HepG2 (cell line): ENCODE data around the gene DND1. TPM values are rescaled to one million over a fixed set of nuclear protein-coding genes. Genes with fewer than 3 reads are reported as not detected.
A peak's percentile ranks its signal among the peaks of the same experiment; 100 is the strongest.

Source experiments
- ATAC-seq: fragments of 200-7000 bp; cut with Tn5 transposase; 3 replicates; pipeline ENCODE4 v1.9.1; 2020; ENCODE audit warnings: mild to moderate bottlenecking, moderate library complexity
- BruUV-seq: library from RNA; stranded (reverse); fragments of 400-500 nt; replicated peaks from 2 replicates; lab custom pipeline; 2021; lab: Mats Ljungman, UMichigan
- CTCF ChIA-PET: fragments of 300-600 bp; formaldehyde crosslinking; extraction: SDS; loops from one replicate; lab custom pipeline; 2021; ENCODE audit warnings: low total read pairs, inconsistent platforms, low intra/inter-chr PET ratio; lab: Yijun Ruan, JAX
- POLR2A ChIA-PET: fragments of 350-600 bp; sonication (Branson Sonifier 250); formaldehyde crosslinking; loops from one replicate; lab custom pipeline; 2020; ENCODE audit warnings: antibody characterized with exemption, inconsistent platforms; lab: Yijun Ruan, JAX
- DNase-seq: peaks from one replicate; pipeline ENCODE4 v3.0.0-alpha.2; 2015; ENCODE audit warnings: low spot score
- FAIRE-seq: peaks from 3 replicates; lab custom pipeline; 2011; peaks lifted over from hg19 to GRCh38; lab: Jason Lieb, UNC
- H2AFZ ChIP-seq: one replicate; pipeline ENCODE4 v1.6.1; 2011; ENCODE audit warnings: low read length, inconsistent platforms
- H3K27ac ChIP-seq: fragments of 300-600 bp; 3 replicates; pipeline ENCODE4 v1.8.0; 2011; ENCODE audit warnings: mixed run types, mild to moderate bottlenecking, mixed read lengths, low read length, inconsistent platforms; ENCODE audit not compliant: insufficient read depth; ENCODE audit errors: extremely low read length
- H3K27me3 ChIP-seq, 2 experiments: fragments of 200-600 bp in 1 of 2; 2 replicates in 1 of 2; 3 replicates in 1 of 2; pipeline versions ENCODE4 v1.6.0 to v1.8.0; 2011; ENCODE audit warnings: low read length in 2 of 2, mild to moderate bottlenecking in 2 of 2, moderate library complexity in 2 of 2, inconsistent platforms in 1 of 2; ENCODE audit not compliant: insufficient read depth in 2 of 2, control insufficient read depth in 1 of 2
- H3K36me3 ChIP-seq, 2 experiments: fragments of 200-600 bp in 1 of 2; replicated peaks in 1 of 2; 2 replicates in 1 of 2; 3 replicates in 1 of 2; pipeline versions ENCODE4 v1.5.1 to v1.8.0; 2011; ENCODE audit warnings: low read length in 2 of 2, inconsistent platforms in 1 of 2; ENCODE audit not compliant: insufficient read depth in 2 of 2, control insufficient read depth in 1 of 2
- H3K4me1 ChIP-seq: 2 replicates; pipeline ENCODE4 v1.5.1; 2012; ENCODE audit warnings: low read length, inconsistent platforms; ENCODE audit not compliant: insufficient read depth
- H3K4me2 ChIP-seq: 2 replicates; pipeline ENCODE4 v1.6.0; 2011; ENCODE audit warnings: low read depth, low read length, inconsistent platforms
- H3K4me3 ChIP-seq, 3 experiments: fragments of 200-600 bp in 1 of 3; sonication (generic), shearing (Covaris generic) in 1 of 3; replicated peaks in 1 of 3; 2 replicates each; pipeline ENCODE4 v1.5.1; 2011 to 2016; ENCODE audit warnings: low read length in 3 of 3, inconsistent platforms in 2 of 3, low read depth in 2 of 3, mild to moderate bottlenecking in 2 of 3, control low read depth in 1 of 3, mixed read lengths in 1 of 3; ENCODE audit not compliant: insufficient read depth in 1 of 3
- H3K79me2 ChIP-seq: one replicate; pipeline ENCODE4 v1.6.1; 2011; ENCODE audit warnings: low read length, inconsistent platforms; ENCODE audit not compliant: insufficient read depth
- H3K9ac ChIP-seq: 2 replicates; pipeline ENCODE4 v1.6.0; 2011; ENCODE audit warnings: mild to moderate bottlenecking, low read depth, low read length, inconsistent platforms; ENCODE audit not compliant: insufficient read depth
- H3K9me3 ChIP-seq: 2 replicates; pipeline ENCODE4 v1.5.1; 2012; ENCODE audit warnings: mild to moderate bottlenecking, low read length
- H4K20me1 ChIP-seq: 2 replicates; pipeline ENCODE4 v1.6.0; 2011; ENCODE audit warnings: inconsistent platforms, mild to moderate bottlenecking, low read length, moderate library complexity; ENCODE audit not compliant: insufficient read depth
- EED ChIP-seq: sonication (generic); formaldehyde crosslinking; IDR thresholded peaks from 2 replicates; pipeline ENCODE4 v1.5.0; 2020; ENCODE audit warnings: mild to moderate bottlenecking, missing genetic modification reagents
- MED8 ChIP-seq: sonication (generic); formaldehyde crosslinking; IDR thresholded peaks from 2 replicates; pipeline ENCODE4 v1.8.1; 2023; ENCODE audit warnings: mild to moderate bottlenecking, missing genetic modification reagents; ENCODE audit not compliant: insufficient replicate concordance
- SPEN ChIP-seq: sonication (generic); formaldehyde crosslinking; IDR thresholded peaks from 2 replicates; pipeline ENCODE4 v1.5.1; 2020; ENCODE audit warnings: low read depth, mild to moderate bottlenecking, missing genetic modification reagents
- ZFYVE20 ChIP-seq: sonication (generic); formaldehyde crosslinking; IDR thresholded peaks from 2 replicates; pipeline ENCODE4 v1.8.0; 2023; ENCODE audit warnings: low read depth, mild to moderate bottlenecking, moderate library complexity, missing genetic modification reagents, borderline replicate concordance
- ZNF282 ChIP-seq: fragments of 450-650 bp; IDR thresholded peaks from 2 replicates; pipeline ENCODE4 v1.6.1; 2018; ENCODE audit not compliant: partially characterized antibody
- ZNF350 ChIP-seq: sonication (generic); formaldehyde crosslinking; IDR thresholded peaks from 2 replicates; pipeline ENCODE4 v1.4.0; 2020; ENCODE audit warnings: mild to moderate bottlenecking, low read depth, missing genetic modification reagents, borderline replicate concordance
- ZNF619 ChIP-seq: sonication (generic); formaldehyde crosslinking; IDR thresholded peaks from 2 replicates; pipeline ENCODE4 v1.4.0; 2020; ENCODE audit warnings: mild to moderate bottlenecking, missing genetic modification reagents
- WGBS: methylation state at CpG from one replicate; pipeline ENCODE4 v1.1.6; 2017; ENCODE audit warnings: low lambda C conversion rate; 5-methylcytosine and 5-hydroxymethylcytosine counted together
- in situ Hi-C: cut with HindIII; loops from 2 replicates; pipeline ENCODE4 v1.10.0; 2017; ENCODE audit warnings: low pct_unique_long_range_greater_than_20kb; ENCODE audit not compliant: extremely low pct_ligation_motif_present
- intact Hi-C: fragments of 100-400 bp; cut with micrococcal nuclease; formaldehyde crosslinking; loops from one replicate; pipeline ENCODE4 v1.10.0; 2022; ENCODE audit not compliant: unreplicated experiment
- polyA plus RNA-seq, 8 experiments: library from polyadenylated mRNA; depleted of rRNA in 3 of 8; stranded (reverse) in 7 of 8; unstranded in 1 of 8; fragments of >200 nt; fragmentation: Illumina TruSeq in 4 of 8; extraction: Trizol in 4 of 8; gene quantifications; 2 replicates each; pipeline versions ENCODE4 v1.2.1 to v1.2.3, GENCODE V29; 2011 to 2016; ENCODE audit warnings: low read depth in 4 of 8, missing spikeins in 1 of 8, mixed read lengths in 1 of 8; ENCODE audit not compliant: insufficient read depth in 1 of 8
- total RNA-seq, 5 experiments: library from RNA; depleted of rRNA; stranded (reverse); fragments of >200 nt; fragmentation: Illumina TruSeq; extraction: Trizol; gene quantifications; 2 replicates each; pipeline ENCODE4 v1.2.3, GENCODE V29; 2016; ENCODE audit warnings: low read depth in 1 of 5
- TF ChIP-seq, protein P1 (sequence below): sonication (generic); formaldehyde crosslinking; IDR thresholded peaks from 2 replicates; pipeline ENCODE4 v1.8.0; 2022; ENCODE audit warnings: missing genetic modification reagents, mild to moderate bottlenecking, moderate library complexity, borderline replicate concordance
- TF ChIP-seq, protein P2 (sequence below): sonication (generic); formaldehyde crosslinking; IDR thresholded peaks from 2 replicates; pipeline ENCODE4 v1.4.0; 2020; ENCODE audit warnings: mild to moderate bottlenecking, missing genetic modification reagents, borderline replicate concordance
- TF ChIP-seq, protein P3 (sequence below): sonication (generic); formaldehyde crosslinking; IDR thresholded peaks from 2 replicates; pipeline ENCODE4 v1.5.0; 2020; ENCODE audit warnings: missing genetic modification reagents
- TF ChIP-seq, protein P4 (sequence below): sonication (generic); formaldehyde crosslinking; conservative IDR thresholded peaks from 2 replicates; pipeline ENCODE4 v1.8.0; 2022; ENCODE audit warnings: missing genetic modification reagents

Gene DND1
- total and polyA plus RNA-seq, 2 of the 13 experiments (the other 11 are each of a cell fraction or from before 2014, with no cell fraction given) = 0.48 to 0.55 TPM

DNA sequence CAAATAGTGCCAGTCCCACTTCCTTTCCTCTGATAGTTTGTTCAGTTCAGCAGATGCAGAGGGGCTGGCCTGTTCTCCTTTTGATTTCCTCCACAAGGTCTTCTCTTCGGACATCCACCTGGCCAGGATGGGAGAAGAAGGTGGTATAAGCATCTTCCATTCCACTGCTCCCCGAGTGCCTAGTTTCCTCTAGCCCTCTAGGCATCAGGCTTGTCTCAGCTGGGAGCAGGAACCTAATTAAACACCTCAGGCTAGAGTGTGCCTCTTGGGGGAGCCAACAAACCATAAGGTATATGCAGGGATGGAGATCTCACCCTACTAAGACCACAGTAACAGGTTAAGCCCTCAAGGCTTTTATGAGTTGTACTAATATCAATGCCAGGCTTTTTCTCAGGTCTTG lies 835 bp upstream of the DND1 start:
- Histone ChIP-seq H3K36me3 (peaks cover 27 to 56% of the 10 kb centered on the region in 2 experiments; a peak in 4 of 5 replicates), H3K9me3 (no peaks in the 10 kb centered on the region), H3K79me2 (no peaks in the 10 kb centered on the region), H3K4me2 (no peak overlapping the region), H3K27me3 (no peaks in the 10 kb centered on the region), H3K9ac (no peak overlapping the region), H3K27ac (no peak overlapping the region), H3K4me3 (no peak overlapping the region), H2AFZ (no peak overlapping the region), H4K20me1 (no peaks in the 10 kb centered on the region), H3K4me1 (no peaks in the 10 kb centered on the region)
- no TSS peak for BruUV-seq
- ChIA-PET POLR2A (no interaction called here), CTCF (no interaction called here)
- DNase-seq (no peak), ATAC-seq (peak; percentile 21), FAIRE-seq (no peak)
- 91% methylated on average over 2 of the region's 2 CpGs for WGBS
- in situ Hi-C loops (no loop called here), intact Hi-C loops (no loop called here)
- TF ChIP-seq, protein P1, sequence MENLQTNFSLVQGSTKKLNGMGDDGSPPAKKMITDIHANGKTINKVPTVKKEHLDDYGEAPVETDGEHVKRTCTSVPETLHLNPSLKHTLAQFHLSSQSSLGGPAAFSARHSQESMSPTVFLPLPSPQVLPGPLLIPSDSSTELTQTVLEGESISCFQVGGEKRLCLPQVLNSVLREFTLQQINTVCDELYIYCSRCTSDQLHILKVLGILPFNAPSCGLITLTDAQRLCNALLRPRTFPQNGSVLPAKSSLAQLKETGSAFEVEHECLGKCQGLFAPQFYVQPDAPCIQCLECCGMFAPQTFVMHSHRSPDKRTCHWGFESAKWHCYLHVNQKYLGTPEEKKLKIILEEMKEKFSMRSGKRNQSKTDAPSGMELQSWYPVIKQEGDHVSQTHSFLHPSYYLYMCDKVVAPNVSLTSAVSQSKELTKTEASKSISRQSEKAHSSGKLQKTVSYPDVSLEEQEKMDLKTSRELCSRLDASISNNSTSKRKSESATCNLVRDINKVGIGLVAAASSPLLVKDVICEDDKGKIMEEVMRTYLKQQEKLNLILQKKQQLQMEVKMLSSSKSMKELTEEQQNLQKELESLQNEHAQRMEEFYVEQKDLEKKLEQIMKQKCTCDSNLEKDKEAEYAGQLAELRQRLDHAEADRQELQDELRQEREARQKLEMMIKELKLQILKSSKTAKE (CRISPR knock-in tag) = no peak
- TF ChIP-seq, protein P2, sequence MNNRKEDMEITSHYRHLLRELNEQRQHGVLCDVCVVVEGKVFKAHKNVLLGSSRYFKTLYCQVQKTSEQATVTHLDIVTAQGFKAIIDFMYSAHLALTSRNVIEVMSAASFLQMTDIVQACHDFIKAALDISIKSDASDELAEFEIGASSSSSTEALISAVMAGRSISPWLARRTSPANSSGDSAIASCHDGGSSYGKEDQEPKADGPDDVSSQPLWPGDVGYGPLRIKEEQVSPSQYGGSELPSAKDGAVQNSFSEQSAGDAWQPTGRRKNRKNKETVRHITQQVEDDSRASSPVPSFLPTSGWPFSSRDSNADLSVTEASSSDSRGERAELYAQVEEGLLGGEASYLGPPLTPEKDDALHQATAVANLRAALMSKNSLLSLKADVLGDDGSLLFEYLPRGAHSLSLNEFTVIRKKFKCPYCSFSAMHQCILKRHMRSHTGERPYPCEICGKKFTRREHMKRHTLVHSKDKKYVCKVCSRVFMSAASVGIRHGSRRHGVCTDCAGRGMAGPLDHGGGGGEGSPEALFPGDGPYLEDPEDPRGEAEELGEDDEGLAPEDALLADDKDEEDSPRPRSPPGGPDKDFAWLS = no peak
- TF ChIP-seq MED8 (CRISPR knock-in tag) (no peak), ZNF619 (CRISPR knock-in tag) (no peak), SPEN (CRISPR knock-in tag) (no peak), EED (CRISPR knock-in tag) (no peak), ZNF350 (CRISPR knock-in tag) (no peak), ZFYVE20 (CRISPR knock-in tag) (no peak), ZNF282 (no peak)
- TF ChIP-seq, protein P3, sequence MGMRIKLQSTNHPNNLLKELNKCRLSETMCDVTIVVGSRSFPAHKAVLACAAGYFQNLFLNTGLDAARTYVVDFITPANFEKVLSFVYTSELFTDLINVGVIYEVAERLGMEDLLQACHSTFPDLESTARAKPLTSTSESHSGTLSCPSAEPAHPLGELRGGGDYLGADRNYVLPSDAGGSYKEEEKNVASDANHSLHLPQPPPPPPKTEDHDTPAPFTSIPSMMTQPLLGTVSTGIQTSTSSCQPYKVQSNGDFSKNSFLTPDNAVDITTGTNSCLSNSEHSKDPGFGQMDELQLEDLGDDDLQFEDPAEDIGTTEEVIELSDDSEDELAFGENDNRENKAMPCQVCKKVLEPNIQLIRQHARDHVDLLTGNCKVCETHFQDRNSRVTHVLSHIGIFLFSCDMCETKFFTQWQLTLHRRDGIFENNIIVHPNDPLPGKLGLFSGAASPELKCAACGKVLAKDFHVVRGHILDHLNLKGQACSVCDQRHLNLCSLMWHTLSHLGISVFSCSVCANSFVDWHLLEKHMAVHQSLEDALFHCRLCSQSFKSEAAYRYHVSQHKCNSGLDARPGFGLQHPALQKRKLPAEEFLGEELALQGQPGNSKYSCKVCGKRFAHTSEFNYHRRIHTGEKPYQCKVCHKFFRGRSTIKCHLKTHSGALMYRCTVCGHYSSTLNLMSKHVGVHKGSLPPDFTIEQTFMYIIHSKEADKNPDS (CRISPR knock-in tag) = no peak
- TF ChIP-seq, protein P4, sequence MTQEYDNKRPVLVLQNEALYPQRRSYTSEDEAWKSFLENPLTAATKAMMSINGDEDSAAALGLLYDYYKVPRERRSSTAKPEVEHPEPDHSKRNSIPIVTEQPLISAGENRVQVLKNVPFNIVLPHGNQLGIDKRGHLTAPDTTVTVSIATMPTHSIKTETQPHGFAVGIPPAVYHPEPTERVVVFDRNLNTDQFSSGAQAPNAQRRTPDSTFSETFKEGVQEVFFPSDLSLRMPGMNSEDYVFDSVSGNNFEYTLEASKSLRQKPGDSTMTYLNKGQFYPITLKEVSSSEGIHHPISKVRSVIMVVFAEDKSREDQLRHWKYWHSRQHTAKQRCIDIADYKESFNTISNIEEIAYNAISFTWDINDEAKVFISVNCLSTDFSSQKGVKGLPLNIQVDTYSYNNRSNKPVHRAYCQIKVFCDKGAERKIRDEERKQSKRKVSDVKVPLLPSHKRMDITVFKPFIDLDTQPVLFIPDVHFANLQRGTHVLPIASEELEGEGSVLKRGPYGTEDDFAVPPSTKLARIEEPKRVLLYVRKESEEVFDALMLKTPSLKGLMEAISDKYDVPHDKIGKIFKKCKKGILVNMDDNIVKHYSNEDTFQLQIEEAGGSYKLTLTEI (CRISPR knock-in tag) = no peak
